Type B pancreatic cell (in vitro differentiated cells): Measurements from ENCODE around the gene MELTF. TPM values are rescaled to one million over a fixed set of nuclear protein-coding genes. Genes with fewer than 3 reads are reported as not detected.

Experiments used
- DNase-seq: peaks from one replicate; pipeline ENCODE4 v3.0.0; 2021; ENCODE audit warnings: mixed read lengths; ENCODE audit not compliant: unreplicated experiment; ENCODE audit errors: extremely low spot score
- H3K27ac Mint-ChIP-seq: 2 replicates; pipeline ENCODE4 v1.8.0; 2021; ENCODE audit warnings: mild to moderate bottlenecking, mixed read lengths
- H3K27me3 Mint-ChIP-seq: 2 replicates; pipeline ENCODE4 v1.8.0; 2021; ENCODE audit warnings: mixed read lengths
- H3K36me3 Mint-ChIP-seq: 2 replicates; pipeline ENCODE4 v1.8.0; 2021; ENCODE audit warnings: mixed read lengths
- H3K4me1 Mint-ChIP-seq: one replicate; pipeline ENCODE4 v1.8.0; 2021; ENCODE audit warnings: mixed read lengths; ENCODE audit not compliant: unreplicated experiment
- H3K4me3 Mint-ChIP-seq: 2 replicates; pipeline ENCODE4 v1.8.0; 2021; ENCODE audit warnings: mild to moderate bottlenecking, mixed read lengths
- H3K9me3 Mint-ChIP-seq: 2 replicates; pipeline ENCODE4 v1.8.0; 2021; ENCODE audit warnings: mixed read lengths
- total RNA-seq: library from RNA; stranded (reverse); gene quantifications from 2 replicates; pipeline ENCODE4 v1.2.1, GENCODE V29; 2021; ENCODE audit warnings: low replicate concordance
- TF ChIP-seq, protein P1 (sequence below): fragments of 200-600 bp; sonication (generic); conservative IDR thresholded peaks from 2 replicates; pipeline ENCODE4 v1.5.0; 2021; ENCODE audit warnings: antibody characterized with exemption, mild to moderate bottlenecking

Gene MELTF
- total RNA-seq, 1 donor from 2014 or later, result 3.0 TPM

DNA sequence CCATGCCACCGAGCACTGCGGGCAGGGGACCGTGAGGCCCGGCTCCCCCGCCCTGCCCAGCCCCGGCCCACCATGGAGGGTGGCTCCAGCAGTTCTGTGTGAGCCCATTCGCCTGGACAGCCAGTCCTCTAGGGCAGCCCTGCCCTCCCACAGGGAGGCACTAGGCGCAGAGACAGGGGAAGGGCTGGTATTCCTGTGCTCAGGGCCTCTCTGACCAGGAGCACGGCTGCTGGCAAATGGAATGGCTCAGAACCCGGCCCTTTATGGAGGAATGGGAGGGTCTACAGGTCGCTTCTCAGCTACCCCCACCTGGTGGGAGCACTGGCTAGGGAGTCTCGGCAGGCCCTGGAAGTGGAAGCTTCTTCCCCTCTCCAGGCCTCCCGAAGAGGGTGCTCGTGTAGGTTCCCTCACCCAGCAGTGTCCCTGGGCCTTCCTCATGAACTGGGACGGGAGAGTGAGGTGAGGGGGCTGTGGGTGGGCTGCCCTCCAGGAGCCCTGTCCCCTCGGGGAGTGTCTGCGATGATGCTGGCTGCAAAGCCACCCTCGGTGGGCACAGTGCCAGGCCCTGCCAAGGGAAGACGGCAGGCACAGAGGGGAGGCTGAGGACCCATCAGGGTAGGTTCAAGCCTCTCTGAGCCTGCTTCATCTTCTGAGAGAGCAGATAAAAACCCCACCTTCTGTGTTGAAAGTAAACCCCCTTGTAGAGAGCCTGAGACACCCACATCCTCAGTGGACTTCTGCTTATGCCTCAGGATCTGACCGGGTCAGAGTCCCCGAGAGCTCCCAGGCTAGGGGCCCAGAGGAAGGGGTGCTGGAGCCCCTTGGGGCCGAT lies 1.5 kb downstream of the MELTF start:
- no peaks in the 10 kb centered on the region for H3K36me3 Mint-ChIP-seq
- peak overlapping the region; percentile 49 for H3K4me3 Mint-ChIP-seq
- H3K4me1 Mint-ChIP-seq, result peaks cover 10% of the 10 kb centered on the region
- H3K27me3 Mint-ChIP-seq, result peaks cover 32% of the 10 kb centered on the region
- H3K9me3 Mint-ChIP-seq, result no peaks in the 10 kb centered on the region
- H3K27ac Mint-ChIP-seq, result peak overlapping the region; percentile 48
- TF ChIP-seq, protein P1, sequence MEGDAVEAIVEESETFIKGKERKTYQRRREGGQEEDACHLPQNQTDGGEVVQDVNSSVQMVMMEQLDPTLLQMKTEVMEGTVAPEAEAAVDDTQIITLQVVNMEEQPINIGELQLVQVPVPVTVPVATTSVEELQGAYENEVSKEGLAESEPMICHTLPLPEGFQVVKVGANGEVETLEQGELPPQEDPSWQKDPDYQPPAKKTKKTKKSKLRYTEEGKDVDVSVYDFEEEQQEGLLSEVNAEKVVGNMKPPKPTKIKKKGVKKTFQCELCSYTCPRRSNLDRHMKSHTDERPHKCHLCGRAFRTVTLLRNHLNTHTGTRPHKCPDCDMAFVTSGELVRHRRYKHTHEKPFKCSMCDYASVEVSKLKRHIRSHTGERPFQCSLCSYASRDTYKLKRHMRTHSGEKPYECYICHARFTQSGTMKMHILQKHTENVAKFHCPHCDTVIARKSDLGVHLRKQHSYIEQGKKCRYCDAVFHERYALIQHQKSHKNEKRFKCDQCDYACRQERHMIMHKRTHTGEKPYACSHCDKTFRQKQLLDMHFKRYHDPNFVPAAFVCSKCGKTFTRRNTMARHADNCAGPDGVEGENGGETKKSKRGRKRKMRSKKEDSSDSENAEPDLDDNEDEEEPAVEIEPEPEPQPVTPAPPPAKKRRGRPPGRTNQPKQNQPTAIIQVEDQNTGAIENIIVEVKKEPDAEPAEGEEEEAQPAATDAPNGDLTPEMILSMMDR, result no peak
- no peak for DNase-seq

DNA sequence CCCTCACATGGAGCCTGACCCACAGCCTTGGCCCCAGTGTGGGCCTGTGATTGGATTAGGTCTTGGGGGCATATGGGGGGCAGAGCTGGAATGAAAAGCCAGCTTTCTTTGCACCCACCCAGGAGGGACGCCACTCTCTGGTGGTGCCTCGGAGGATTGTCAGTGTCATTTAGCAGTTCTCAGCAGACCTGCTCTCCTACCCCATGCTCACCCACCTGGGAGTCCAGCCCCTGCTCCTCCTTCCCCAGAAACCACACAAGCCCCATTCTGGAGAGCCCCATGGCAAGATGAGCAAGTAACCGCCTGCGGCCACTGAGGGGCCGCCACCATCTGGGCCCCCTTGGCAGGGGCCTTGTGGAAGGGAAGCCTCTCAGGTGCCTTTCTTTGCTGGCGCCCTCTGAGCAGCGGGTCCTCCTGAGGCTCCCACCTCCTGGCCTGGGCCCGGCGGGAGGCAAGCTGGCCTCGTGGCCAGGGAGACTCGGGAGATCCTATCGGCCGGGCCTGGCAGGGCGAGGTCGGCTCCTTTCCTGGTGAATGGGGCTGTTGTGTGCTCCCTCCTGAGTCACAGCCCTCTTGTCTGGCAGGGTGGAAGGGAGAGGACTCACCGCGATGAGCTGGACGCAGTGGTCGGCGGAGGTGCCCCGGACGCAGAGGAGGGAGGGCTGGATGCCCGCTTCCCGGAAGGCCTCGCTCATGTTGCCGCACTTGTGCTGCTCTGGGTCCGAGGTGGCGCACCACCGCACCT lies 2.3 kb downstream of the MELTF start:
- no peak for DNase-seq
- H3K4me3 Mint-ChIP-seq, result no peak overlapping the region
- H3K27me3 Mint-ChIP-seq, result peaks cover 35% of the 10 kb centered on the region
- no peak overlapping the region for H3K27ac Mint-ChIP-seq
- no peaks in the 10 kb centered on the region for H3K9me3 Mint-ChIP-seq
- H3K36me3 Mint-ChIP-seq, result no peaks in the 10 kb centered on the region
- TF ChIP-seq, protein P1, result no peak
- peaks cover 17% of the 10 kb centered on the region for H3K4me1 Mint-ChIP-seq

DNA sequence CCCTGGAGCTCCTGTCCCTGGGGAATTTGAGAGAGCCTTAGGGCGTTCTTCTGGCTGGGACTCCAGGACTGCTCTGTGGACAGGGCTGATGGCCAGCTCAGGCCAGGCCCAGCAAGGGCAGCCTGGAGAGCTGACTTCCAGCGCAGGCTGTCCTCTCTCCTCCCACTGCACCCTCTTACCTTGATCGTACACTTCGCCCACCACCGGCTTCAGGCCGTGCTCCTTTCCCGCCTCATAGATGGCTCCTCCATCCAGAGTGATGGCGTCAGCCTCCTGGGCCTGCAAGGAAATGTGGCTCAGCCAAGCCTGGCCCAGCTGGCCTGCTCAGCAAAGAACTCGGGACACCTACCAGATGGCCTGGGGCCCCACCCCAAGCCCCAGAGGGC lies 3.1 kb downstream of the MELTF start:
- TF ChIP-seq, protein P1, result no peak
- no peak overlapping the region for H3K27ac Mint-ChIP-seq
- H3K27me3 Mint-ChIP-seq, result peaks cover 35% of the 10 kb centered on the region
- DNase-seq, result no peak
- no peaks in the 10 kb centered on the region for H3K9me3 Mint-ChIP-seq
- H3K36me3 Mint-ChIP-seq, result no peaks in the 10 kb centered on the region
- H3K4me1 Mint-ChIP-seq, result peaks cover 19% of the 10 kb centered on the region
- peak overlapping the region; percentile 7 for H3K4me3 Mint-ChIP-seq

DNA sequence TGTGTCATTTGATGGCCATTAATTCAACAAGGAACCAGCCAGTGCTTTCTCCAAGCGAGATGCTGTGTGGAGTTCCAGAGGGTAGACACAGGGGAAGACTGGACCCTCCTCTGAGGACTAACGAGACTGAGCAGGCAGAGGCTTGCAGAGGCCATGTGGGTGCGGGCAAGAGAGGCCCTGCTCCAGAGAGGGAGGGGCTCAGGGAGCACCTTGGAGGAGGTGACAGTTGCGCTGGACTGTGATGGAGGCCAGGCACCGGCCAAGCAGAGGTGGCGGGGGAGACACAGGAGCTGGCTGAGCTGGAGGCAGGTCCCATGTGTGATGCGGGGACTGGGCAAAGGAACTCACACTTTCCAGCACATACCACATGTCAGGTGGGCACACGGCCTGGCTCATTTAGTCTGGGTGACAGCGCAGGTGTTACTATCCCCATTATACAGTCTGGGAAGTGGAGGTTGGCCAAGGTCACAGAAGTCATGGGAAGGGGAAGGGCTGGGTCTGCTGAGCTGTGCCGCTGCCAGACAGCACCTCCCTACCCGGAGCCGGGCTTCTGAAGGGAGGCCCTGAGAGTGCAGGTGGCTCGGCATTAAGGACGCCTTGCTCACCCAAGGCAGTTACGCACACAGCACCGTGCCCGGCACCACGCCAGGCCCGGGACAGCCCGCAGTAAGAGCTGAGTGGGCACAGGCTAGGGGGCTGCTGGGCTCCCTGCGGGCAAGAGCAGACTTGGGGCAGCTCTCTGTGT lies 3.7 kb downstream of the MELTF start:
- no peak for DNase-seq
- Mint-ChIP-seq H3K9me3 (no peaks in the 10 kb centered on the region), H3K4me1 (peaks cover 19% of the 10 kb centered on the region), H3K27ac (no peak overlapping the region), H3K36me3 (no peaks in the 10 kb centered on the region), H3K4me3 (no peak overlapping the region), H3K27me3 (peaks cover 31% of the 10 kb centered on the region)
- TF ChIP-seq, protein P1, result no peak

- Mint-ChIP-seq H3K27ac (no peak overlapping the region), H3K27me3 (peaks cover 31% of the 10 kb centered on the region), H3K9me3 (no peaks in the 10 kb centered on the region), H3K4me1 (peaks cover 19% of the 10 kb centered on the region), H3K36me3 (no peaks in the 10 kb centered on the region), H3K4me3 (peak overlapping the region; percentile 34)
- DNase-seq, result no peak
- TF ChIP-seq, protein P1, result no peak
Observed at GRCh38 chr3:197024881-197025735, 4.5 kb downstream of the MELTF start.
